Lung microvascular endothelial cell (primary cell): ENCODE results near the gene FLAD1. TPM values are rescaled to one million over a fixed set of nuclear protein-coding genes. Genes with fewer than 3 reads are reported as not detected.
A peak's percentile ranks its signal among the peaks of the same experiment; 100 is the strongest.
"Not testable (repeated sequence)": the region's sequence is repeated elsewhere in the genome, so short reads cannot be mapped to it uniquely, and the experiment has no call there.

ENCODE experiments used
- DNase-seq, 2 donors: peaks; one replicate each; pipeline versions ENCODE4 v3.0.0 to v3.0.0-alpha.2; 2010; ENCODE audit warnings: low read depth in 2 of 2
- total RNA-seq: library from RNA; depleted of rRNA; stranded (reverse); fragments of >200 nt; gene quantifications from 2 replicates; pipeline ENCODE4 v1.2.1, GENCODE V29; 2014

Gene FLAD1
- total RNA-seq, 1 donor from 2014 or later = 24.2 TPM

- peak; percentile 21 to 47 for DNase-seq
Measured at GRCh38 chr1:154967331-154967950, 15.7 kb upstream of the FLAD1 start.

DNA sequence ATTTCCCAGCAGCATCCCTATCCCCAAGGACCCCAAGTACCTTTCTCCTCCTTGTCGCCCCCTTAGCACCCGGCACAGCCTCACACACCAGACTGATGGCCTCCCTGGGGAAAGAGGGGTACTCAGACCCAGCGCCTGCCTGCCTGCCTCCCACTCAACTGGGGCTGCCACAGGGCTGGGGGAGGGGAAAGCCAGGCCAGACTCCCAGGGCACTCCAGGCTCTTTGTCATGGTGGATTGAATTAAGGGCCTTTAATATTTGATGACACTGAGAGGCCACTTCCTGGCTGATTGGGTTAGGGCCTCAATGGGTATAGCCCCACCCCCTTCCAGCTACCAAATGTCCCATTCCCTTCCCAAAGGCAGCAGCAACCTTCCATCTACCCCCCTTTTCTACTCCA, 14.4 kb upstream of the FLAD1 start:
- no peak for DNase-seq

GRCh38 chr1:154969246-154969645, 13.9 kb upstream of the FLAD1 start:
- DNase-seq = peak in 1 of 2 donors; percentile 13

GRCh38 chr1:154969860-154970452, 13.2 kb upstream of the FLAD1 start:
- DNase-seq = peak; percentile 17 to 59

GRCh38 chr1:154970631-154971340, 12.4 kb upstream of the FLAD1 start, which contains the start of gene SHC1:
Gene SHC1, minus strand, starts transcription at chr1:154970747. Its CDS starts 221 bp downstream, at chr1:154970526.
- peak; percentile 91 to 97 for DNase-seq

GRCh38 chr1:154971341-154971998, 11.7 kb upstream of the FLAD1 start:
- peak; percentile 38 to 53 for DNase-seq

- DNase-seq = peak in 1 of 2 donors; percentile 44
Measured at GRCh38 chr1:154972213-154972516, 11.0 kb upstream of the FLAD1 start.

GRCh38 chr1:154972517-154973343, 10.4 kb upstream of the FLAD1 start:
- peak; percentile 59 to 93 for DNase-seq

- peak; percentile 97 to 98 for DNase-seq
Measured at GRCh38 chr1:154973344-154974101, 9.6 kb upstream of the FLAD1 start.

GRCh38 chr1:154974102-154974807, 8.9 kb upstream of the FLAD1 start, which contains the start of gene CKS1B:
Gene CKS1B, plus strand, starts transcription at chr1:154974681. Its CDS starts 65 bp downstream, at chr1:154974746.
- DNase-seq = peak; percentile 100

- DNase-seq = peak; percentile 95 to 96
Measured at GRCh38 chr1:154974808-154975408, 8.2 kb upstream of the FLAD1 start.

- DNase-seq = peak; percentile 69 to 75
Measured at GRCh38 chr1:154975409-154976059, 7.6 kb upstream of the FLAD1 start.

- DNase-seq = not testable (repeated sequence)
Measured at GRCh38 chr1:154977762-154978161, 5.4 kb upstream of the FLAD1 start.

GRCh38 chr1:154978360-154978759, 4.8 kb upstream of the FLAD1 start:
- DNase-seq = no peak

- DNase-seq = no peak
Measured at GRCh38 chr1:154982341-154982740, 803 bp upstream of the FLAD1 start.

GRCh38 chr1:154983776-154984466, 777 bp downstream of the FLAD1 start:
- DNase-seq = peak in 1 of 2 donors; percentile 19

GRCh38 chr1:154986736-154987135, 3.6 kb downstream of the FLAD1 start:
- not testable (repeated sequence) for DNase-seq

GRCh38 chr1:154987326-154987725, 4.2 kb downstream of the FLAD1 start:
- DNase-seq = no peak
